HCT116 (cell line): ENCODE data around the gene SCN4A. TPM values are rescaled to one million over a fixed set of nuclear protein-coding genes. Genes with fewer than 3 reads are reported as not detected.

ENCODE experiments used
- ATAC-seq: fragments of 200-7000 bp; cut with Tn5 transposase; 2 replicates; pipeline ENCODE4 v1.9.1; 2020; ENCODE audit warnings: mild to moderate bottlenecking, moderate library complexity
- BruUV-seq: library from RNA; stranded (reverse); fragments of 400-500 nt; replicated peaks from 2 replicates; lab custom pipeline; 2021; lab: Mats Ljungman, UMichigan
- CTCF ChIA-PET: fragments of 300-600 bp; sonication (Branson Sonifier 250); formaldehyde crosslinking; loops from one replicate; lab custom pipeline; 2021; ENCODE audit warnings: antibody characterized with exemption; lab: Charles Lee
- POLR2A ChIA-PET: fragments of 300-600, 350-600 bp; sonication (Branson Sonifier 250); formaldehyde crosslinking; loops from one replicate; lab custom pipeline; 2021; ENCODE audit warnings: antibody characterized with exemption; lab: Charles Lee
- RAD21 ChIA-PET, 2 experiments: fragments of 300-600 bp; sonication (Branson Sonifier 250); formaldehyde crosslinking; loops; one replicate each; lab custom pipeline; 2023; ENCODE audit warnings: low total read pairs in 2 of 2; ENCODE audit not compliant: uncharacterized antibody in 2 of 2, unreplicated experiment in 2 of 2, low non-redundant PET in 1 of 2; lab: Charles Lee
- DNase-seq: peaks from one replicate; pipeline ENCODE4 v3.0.0-alpha.2; 2010; ENCODE audit warnings: low read depth, low spot score
- H2AFZ ChIP-seq: fragments of 200-600 bp; shearing (Covaris generic), sonication (generic); 2 replicates; pipeline ENCODE4 v1.6.1; 2017; ENCODE audit warnings: low read depth, mixed run types, mixed read lengths, antibody characterized with exemption, low read length; ENCODE audit not compliant: poor library complexity, severe bottlenecking
- H3K27ac ChIP-seq: 2 replicates; pipeline ENCODE4 v1.5.1; 2012; ENCODE audit warnings: low read depth, low read length
- H3K27me3 ChIP-seq: fragments of 200-600 bp; sonication (generic); 2 replicates; pipeline ENCODE4 v1.6.1; 2016; ENCODE audit warnings: mixed run types, low read length, mixed read lengths; ENCODE audit not compliant: insufficient read depth
- H3K36me3 ChIP-seq, 2 experiments: fragments of 200-500 bp in 1 of 2; fragments of 200-600 bp in 1 of 2; sonication (Bioruptor generic) in 1 of 2; sonication (generic) in 1 of 2; 2 replicates each; pipeline versions ENCODE4 v1.5.1 to v1.6.1; 2014 to 2016; ENCODE audit warnings: low read length in 2 of 2, inconsistent platforms in 1 of 2, mixed read lengths in 1 of 2, mixed run types in 1 of 2; ENCODE audit not compliant: insufficient read depth in 2 of 2, control insufficient read depth in 1 of 2
- H3K4me1 ChIP-seq, 2 experiments: fragments of 200-600 bp in 1 of 2; sonication (generic) in 1 of 2; 2 replicates each; pipeline versions ENCODE4 v1.5.1 to v1.6.1; 2012 to 2017; ENCODE audit warnings: low read length in 2 of 2, inconsistent platforms in 1 of 2, mild to moderate bottlenecking in 1 of 2, mixed read lengths in 1 of 2, mixed run types in 1 of 2, moderate library complexity in 1 of 2; ENCODE audit not compliant: insufficient read depth in 2 of 2, control insufficient read depth in 1 of 2
- H3K4me2 ChIP-seq: fragments of 200-600 bp; sonication (generic); 2 replicates; pipeline ENCODE4 v1.6.1; 2017; ENCODE audit warnings: mixed run types, low read length, mixed read lengths
- H3K4me3 ChIP-seq, 2 experiments: fragments of 200-600 bp in 1 of 2; sonication (generic) in 1 of 2; replicated peaks in 1 of 2; 2 replicates each; pipeline ENCODE4 v1.5.1; 2011 to 2016; ENCODE audit warnings: low read length in 2 of 2, control low read depth in 1 of 2, low read depth in 1 of 2, mild to moderate bottlenecking in 1 of 2, mixed read lengths in 1 of 2, mixed run types in 1 of 2
- H3K79me2 ChIP-seq: fragments of 200-600 bp; sonication (generic); 2 replicates; pipeline ENCODE4 v1.6.1; 2017; ENCODE audit warnings: mild to moderate bottlenecking, mixed run types, low read length, moderate library complexity, mixed read lengths; ENCODE audit not compliant: insufficient read depth
- H3K9ac ChIP-seq: fragments of 200-600 bp; sonication (generic); 2 replicates; pipeline ENCODE4 v1.6.1; 2016; ENCODE audit warnings: low read length, mixed read lengths
- H3K9me2 ChIP-seq: fragments of 200-600 bp; sonication (generic), shearing (Covaris generic); 2 replicates; pipeline ENCODE4 v1.6.1; 2017; ENCODE audit warnings: mixed run types, mild to moderate bottlenecking, moderate library complexity; ENCODE audit not compliant: insufficient read depth
- H3K9me3 ChIP-seq, 2 experiments: fragments of 200-500 bp in 1 of 2; fragments of 200-600 bp in 1 of 2; sonication (Bioruptor generic) in 1 of 2; sonication (generic) in 1 of 2; 2 replicates each; pipeline ENCODE4 v1.6.1; 2014 to 2017; ENCODE audit warnings: low read length in 2 of 2, mixed read lengths in 2 of 2, inconsistent platforms in 1 of 2, low read depth in 1 of 2, mild to moderate bottlenecking in 1 of 2, mixed run types in 1 of 2, moderate library complexity in 1 of 2; ENCODE audit not compliant: control insufficient read depth in 1 of 2, insufficient read depth in 1 of 2
- H4K20me1 ChIP-seq: fragments of 200-600 bp; sonication (generic), shearing (Covaris generic); 2 replicates; pipeline ENCODE4 v1.6.1; 2017; ENCODE audit warnings: mixed run types, mild to moderate bottlenecking, moderate library complexity; ENCODE audit not compliant: insufficient read depth
- ATF3 ChIP-seq: IDR thresholded peaks from 2 replicates; pipeline ENCODE4 v1.6.1; 2012
- CBX3 ChIP-seq: IDR thresholded peaks from 2 replicates; pipeline ENCODE4 v1.6.1; 2012; ENCODE audit warnings: low read depth
- EGR1 ChIP-seq: IDR thresholded peaks from 2 replicates; pipeline ENCODE4 v1.6.1; 2012; ENCODE audit warnings: low read depth
- ELF1 ChIP-seq: IDR thresholded peaks from 2 replicates; pipeline ENCODE4 v1.6.1; 2012; ENCODE audit warnings: low read depth, borderline replicate concordance
- EZH2 ChIP-seq: fragments of 200-600 bp; sonication (generic); IDR thresholded peaks from 2 replicates; pipeline ENCODE4 v1.6.1; 2017; ENCODE audit warnings: antibody characterized with exemption, mixed run types
- FOSL1 ChIP-seq: IDR thresholded peaks from 2 replicates; pipeline ENCODE4 v1.6.1; 2012; ENCODE audit warnings: low read depth
- JUND ChIP-seq: IDR thresholded peaks from 2 replicates; pipeline ENCODE4 v1.6.1; 2012
- POLR2A ChIP-seq: IDR thresholded peaks from 2 replicates; pipeline ENCODE4 v1.7.0; 2011; ENCODE audit warnings: borderline replicate concordance; ENCODE audit not compliant: insufficient read depth, insufficient read length; ENCODE audit errors: extremely low read depth
- RAD21 ChIP-seq: IDR thresholded peaks from 2 replicates; pipeline ENCODE4 v1.6.1; 2012; ENCODE audit warnings: low read depth, mild to moderate bottlenecking
- SIN3A ChIP-seq: IDR thresholded peaks from 2 replicates; pipeline ENCODE4 v1.6.1; 2012; ENCODE audit warnings: low read depth
- SP1 ChIP-seq: IDR thresholded peaks from 2 replicates; pipeline ENCODE4 v1.6.1; 2012; ENCODE audit warnings: low read depth
- SRF ChIP-seq: IDR thresholded peaks from 2 replicates; pipeline ENCODE4 v1.6.1; 2012; ENCODE audit warnings: low read depth
- TCF7L2 ChIP-seq: IDR thresholded peaks from 2 replicates; pipeline ENCODE4 v1.7.0; 2011; ENCODE audit warnings: borderline replicate concordance, inconsistent platforms; ENCODE audit not compliant: insufficient read depth, insufficient read length; ENCODE audit errors: extremely low read depth
- YY1 ChIP-seq: IDR thresholded peaks from 2 replicates; pipeline ENCODE4 v1.6.1; 2011; ENCODE audit warnings: low read length, low read depth, moderate library complexity, mild to moderate bottlenecking; ENCODE audit not compliant: insufficient replicate concordance; ENCODE audit errors: extremely low read depth
- ZNF274 ChIP-seq: fragments of 200-500 bp; sonication (Bioruptor generic); IDR thresholded peaks from 2 replicates; pipeline ENCODE4 v1.6.1; 2014; ENCODE audit warnings: mild to moderate bottlenecking, low read depth, low read length, inconsistent platforms
- intact Hi-C: fragments of 100-400 bp; cut with micrococcal nuclease; formaldehyde crosslinking; loops from 2 replicates; pipeline ENCODE4 v1.10.0; 2022
- total RNA-seq: library from RNA; stranded (reverse); gene quantifications from one replicate; pipeline ENCODE4 v1.2.1, GENCODE V29; 2021; ENCODE audit not compliant: unreplicated experiment

SCN4A gene
- total RNA-seq, 1 experiment from 2014 or later = 2.7 TPM

- no peaks in the 10 kb centered on the region for H3K9me2 ChIP-seq
- no peaks in the 10 kb centered on the region for H3K27me3 ChIP-seq
- no peaks in the 10 kb centered on the region for H3K36me3 ChIP-seq
- no peak overlapping the region for H3K9ac ChIP-seq
- CTCF ChIA-PET = interaction anchor here (0.9 to 2.2 kb wide), 5 partner anchors 10 to 58 kb away, joined by 3 to 17 read pairs (median 4); no protein-coding TSS in a partner anchor
- DNase-seq (no peak), ATAC-seq (no peak)
- TF ChIP-seq ATF3 (no peak), CBX3 (no peak), SIN3A (no peak), POLR2A (no peak), TCF7L2 (no peak), EZH2 (no peak), FOSL1 (no peak), ZNF274 (no peak), YY1 (no peak), RAD21 (no peak), SRF (no peak), ELF1 (no peak), EGR1 (no peak), JUND (no peak)
- peaks cover 4 to 18% of the 10 kb centered on the region in 2 experiments; a peak in 3 of 4 replicates for H3K4me1 ChIP-seq
- H3K27ac ChIP-seq = no peak overlapping the region
- H3K9me3 ChIP-seq = no peaks in the 10 kb centered on the region
- RAD21 ChIA-PET = no interaction called here
- POLR2A ChIA-PET = no interaction called here
- no peaks in the 10 kb centered on the region for H4K20me1 ChIP-seq
- H2AFZ ChIP-seq = no peak overlapping the region
- no TSS peak for BruUV-seq
- no peaks in the 10 kb centered on the region for H3K79me2 ChIP-seq
- intact Hi-C loops = no loop called here
- H3K4me3 ChIP-seq = no peak overlapping the region
- no peak overlapping the region for H3K4me2 ChIP-seq
These were observed 12.3 kb downstream of the SCN4A start for GRCh38 chr17:63960430-63960829.

DNA sequence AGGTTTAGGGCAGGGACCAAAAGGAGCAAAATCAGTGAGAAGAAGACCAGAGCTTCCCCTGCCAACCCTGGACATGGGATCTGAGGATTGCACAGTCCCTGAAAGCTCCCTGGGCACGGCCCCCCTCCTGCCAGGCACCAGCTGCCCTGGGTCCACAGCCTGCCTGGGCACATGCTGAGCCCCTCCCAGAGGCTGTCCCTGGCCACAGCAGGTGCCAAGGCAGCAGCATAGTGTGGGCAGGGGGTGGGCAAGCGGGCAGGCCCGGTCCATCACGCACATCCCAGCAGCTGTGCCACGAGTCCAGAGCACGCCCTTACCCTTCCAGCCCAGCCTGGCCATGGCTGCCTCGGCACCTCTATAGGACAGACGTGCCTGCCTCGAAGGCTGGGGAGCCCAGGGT is 12.7 kb downstream of the SCN4A start:
- Histone ChIP-seq H3K27me3 (no peaks in the 10 kb centered on the region), H3K36me3 (no peaks in the 10 kb centered on the region), H4K20me1 (no peaks in the 10 kb centered on the region), H3K9me2 (no peaks in the 10 kb centered on the region), H3K4me2 (no peak overlapping the region), H3K79me2 (no peaks in the 10 kb centered on the region), H3K9ac (no peak overlapping the region), H3K9me3 (no peaks in the 10 kb centered on the region), H3K4me3 (no peak overlapping the region), H3K4me1 (peaks cover 4 to 18% of the 10 kb centered on the region in 2 experiments; a peak in 3 of 4 replicates), H2AFZ (no peak overlapping the region), H3K27ac (no peak overlapping the region)
- BruUV-seq = no TSS peak
- DNase-seq = no peak
- POLR2A ChIA-PET = no interaction called here
- RAD21 ChIA-PET = no interaction called here
- intact Hi-C loops = no loop called here
- TF ChIP-seq SP1 = no peak
- no peak for TF ChIP-seq POLR2A
- no peak for TF ChIP-seq JUND
- no peak for TF ChIP-seq EGR1
- CTCF ChIA-PET = interaction anchor here (0.9 to 1.6 kb wide), 2 partner anchors 9 to 13 kb away, joined by 4 read pairs; no protein-coding TSS in a partner anchor
- ATAC-seq = no peak
